GM19025 (cell line): Measurements from ENCODE around the gene SLC25A10.

Experiments used
- ATAC-seq: cut with Tn5 transposase; IDR thresholded peaks from one replicate; pipeline ENCODE4 v1.9.1; 2021; ENCODE audit warnings: mild to moderate bottlenecking, low read depth, moderate library complexity; ENCODE audit not compliant: unreplicated experiment

Gene SLC25A10

DNA sequence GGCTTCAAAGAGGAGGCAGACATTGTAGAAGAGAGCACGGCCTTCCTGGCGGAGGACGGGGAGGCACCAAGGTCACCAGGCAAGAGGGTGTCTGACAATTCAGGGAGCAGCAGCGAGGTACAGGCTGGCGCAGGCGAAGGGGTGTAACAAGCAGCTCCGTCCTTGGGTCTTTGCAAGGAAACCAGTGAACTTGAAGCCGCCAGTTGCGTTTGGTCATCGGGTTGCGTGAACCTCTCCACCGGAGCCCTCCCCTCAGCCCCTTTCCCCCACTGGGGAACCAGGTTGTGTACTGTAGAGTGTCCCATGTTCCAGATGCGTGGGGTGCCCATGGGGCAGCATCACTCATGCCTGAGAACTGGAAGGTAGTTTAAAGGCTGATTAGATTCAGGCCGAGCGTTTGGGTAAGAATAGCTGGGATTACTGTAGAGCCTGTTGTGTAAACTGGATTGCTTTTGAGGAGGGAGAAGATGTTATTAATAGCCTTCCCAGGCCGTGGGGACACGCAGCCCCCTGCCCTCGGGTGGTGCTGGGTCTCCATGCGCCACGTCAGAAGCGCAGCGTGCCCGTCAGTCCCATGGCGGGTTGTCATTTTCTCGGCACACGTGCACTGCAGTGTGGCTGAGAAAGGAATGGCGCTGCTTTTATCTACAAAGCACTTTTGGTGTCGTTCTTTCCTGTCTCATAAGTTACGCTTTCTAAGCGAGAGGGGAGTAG is 6.4 kb upstream of the SLC25A10 start:
- no peak for ATAC-seq

DNA sequence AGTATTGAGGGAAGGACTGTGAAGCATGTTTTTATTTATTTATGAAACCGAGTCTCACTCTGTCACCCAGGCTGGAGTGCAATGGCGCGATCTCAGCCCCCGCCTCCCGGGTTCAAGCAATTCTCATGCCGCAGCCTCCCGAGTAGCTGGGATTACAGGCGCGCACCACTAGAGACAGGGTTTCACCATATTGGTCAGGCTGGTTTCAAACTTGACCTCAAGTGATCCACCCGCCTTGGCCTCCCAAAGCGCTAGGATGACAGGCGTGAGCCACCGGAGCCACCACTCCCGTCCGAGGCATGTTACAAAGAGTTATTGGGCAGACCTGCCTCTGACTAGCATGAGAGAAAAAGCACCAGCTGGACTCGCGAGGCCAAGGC is 5.9 kb upstream of the SLC25A10 start:
- ATAC-seq = no peak

DNA sequence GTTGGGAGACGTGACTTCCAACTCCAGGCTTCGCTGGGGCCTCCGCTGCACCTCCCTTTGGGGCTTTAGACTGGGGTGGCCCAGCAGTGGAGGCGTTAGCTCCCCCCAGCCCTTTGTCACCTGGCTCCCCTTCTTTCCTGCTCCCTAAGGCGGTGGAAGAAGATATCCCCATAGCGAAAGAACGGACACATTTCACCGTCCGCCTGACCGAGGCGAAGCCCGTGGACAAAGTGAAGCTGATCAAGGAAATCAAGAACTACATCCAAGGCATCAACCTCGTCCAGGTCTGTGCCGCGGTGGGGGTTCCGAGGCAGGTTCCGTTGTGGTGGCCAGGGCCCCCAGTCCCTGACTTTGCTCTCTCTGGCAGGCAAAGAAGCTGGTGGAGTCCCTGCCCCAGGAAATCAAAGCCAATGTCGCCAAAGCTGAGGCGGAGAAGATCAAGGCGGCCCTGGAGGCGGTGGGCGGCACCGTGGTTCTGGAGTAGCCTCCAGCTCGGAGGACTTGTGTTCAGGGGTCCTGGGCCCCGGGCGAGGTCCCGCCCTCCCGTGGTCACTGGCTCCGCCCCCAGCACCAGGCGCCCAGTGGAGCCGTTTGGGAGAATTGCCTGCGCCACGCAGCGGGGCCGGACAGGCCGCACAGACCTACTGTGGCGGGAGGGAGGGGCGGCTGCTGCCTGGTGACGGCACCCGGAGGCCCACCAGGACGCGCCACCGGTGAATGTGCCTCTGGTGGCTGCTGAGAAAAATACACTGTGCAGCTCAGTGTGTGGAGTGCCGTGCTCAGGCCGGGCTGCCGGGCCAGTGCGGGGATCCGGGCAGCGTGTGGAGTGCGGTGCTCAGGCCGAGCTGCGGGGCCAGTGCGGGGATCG is 5.1 kb upstream of the SLC25A10 start:
- no peak for ATAC-seq

DNA sequence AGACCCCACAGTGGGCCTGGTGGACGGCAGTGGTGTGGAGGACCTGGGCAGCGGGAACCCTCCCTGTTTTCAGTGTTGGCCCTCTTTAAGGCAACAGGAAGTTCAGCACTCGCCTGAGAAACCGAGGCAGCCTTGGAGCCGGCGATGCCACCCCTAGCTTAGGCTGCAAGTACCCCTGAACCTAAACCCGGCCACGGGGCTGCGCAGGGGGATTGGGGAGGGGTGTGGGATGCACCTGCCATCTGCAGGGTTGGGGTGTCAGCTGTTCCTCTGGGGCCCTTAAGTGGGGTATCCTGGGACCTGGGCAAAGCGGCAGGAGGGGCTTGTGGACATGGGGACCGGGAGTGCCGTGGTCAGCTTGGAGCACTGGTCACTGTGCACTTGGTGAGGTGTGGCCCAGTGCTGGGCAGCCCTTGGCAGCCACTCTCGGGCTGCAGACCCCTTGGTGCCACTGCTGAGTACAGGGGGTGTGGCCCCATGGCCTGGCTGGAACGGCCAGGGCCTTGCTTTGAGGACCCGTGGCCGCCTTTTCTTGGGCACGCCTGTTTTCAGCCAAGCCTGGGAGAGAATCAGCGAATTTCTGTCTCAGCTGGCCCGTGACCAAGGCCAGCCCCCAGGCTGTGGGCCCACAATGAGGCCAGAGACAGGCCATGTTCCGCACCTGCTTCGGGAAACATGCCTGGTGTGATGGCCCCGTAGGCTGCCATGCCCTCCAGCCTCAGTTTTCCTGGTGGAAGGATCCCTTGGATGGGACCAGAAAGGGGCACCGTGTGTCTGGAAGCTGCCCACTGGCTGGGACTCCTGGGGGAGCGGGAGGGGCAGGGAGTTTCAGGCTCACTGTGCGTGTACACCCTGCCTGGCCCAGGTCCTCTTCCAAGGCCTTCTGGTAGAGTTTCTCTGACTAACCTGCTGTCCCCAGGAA is 4.1 kb upstream of the SLC25A10 start:
- ATAC-seq = no peak

DNA sequence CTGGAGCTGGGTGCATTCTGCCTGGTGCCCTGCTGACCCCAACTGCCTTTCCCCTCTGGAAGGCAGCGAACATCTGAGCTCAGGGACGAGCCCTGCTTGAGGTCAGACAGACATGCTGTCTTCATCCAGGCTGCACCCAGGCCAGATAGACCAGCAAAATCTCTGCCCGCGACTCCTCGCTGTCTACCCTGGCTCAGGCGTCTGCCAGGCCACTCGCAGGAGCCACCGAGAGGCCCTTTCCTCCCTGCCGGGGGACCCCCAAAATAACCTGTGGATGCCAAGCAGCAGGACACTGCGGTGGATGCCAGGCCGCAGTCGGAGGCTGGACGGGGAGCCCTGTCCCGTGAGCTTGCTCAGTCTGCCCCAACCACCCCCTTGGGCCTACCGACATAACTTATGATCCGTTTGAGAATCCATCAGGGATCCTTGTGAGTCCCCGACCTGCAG is 3.3 kb upstream of the SLC25A10 start:
- no peak for ATAC-seq

DNA sequence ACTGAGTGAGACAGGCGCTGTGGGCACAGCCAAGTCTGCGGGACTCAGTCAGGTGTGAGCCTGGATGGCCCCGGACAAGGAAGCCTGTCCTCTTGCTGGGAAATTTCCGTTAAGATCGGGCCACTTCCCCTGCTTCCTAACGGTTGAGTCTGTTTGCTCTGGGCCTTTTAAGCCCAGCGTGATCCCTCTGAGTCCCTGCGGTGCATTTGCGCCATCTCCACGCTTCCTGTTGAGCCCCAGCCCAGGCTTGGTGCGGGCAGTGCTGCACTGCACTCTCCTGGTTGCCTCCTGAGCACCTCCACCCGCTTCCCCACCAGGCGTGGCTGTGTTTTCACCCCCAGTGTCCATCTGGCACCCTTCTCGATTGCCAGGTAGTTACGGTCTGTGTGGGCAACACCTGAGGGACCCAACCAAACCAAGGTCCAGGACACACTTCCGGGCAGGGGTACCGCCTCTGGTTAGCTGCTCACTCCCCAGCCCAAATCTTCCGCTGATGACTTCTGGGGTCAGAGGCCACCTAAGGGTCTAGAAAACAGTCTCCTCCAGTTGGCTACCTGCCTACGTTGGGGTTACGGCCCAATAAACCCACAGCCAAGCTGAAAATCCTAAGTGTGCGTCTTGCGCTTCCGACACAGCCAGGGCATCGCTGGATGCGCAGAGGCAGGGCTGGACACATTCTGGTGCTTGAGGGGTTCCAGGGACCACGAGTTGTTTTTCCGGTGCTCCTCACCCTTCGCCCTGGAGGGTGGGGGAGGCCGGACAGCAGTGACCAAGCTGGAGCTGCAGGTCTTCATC is 1.4 kb upstream of the SLC25A10 start:
- no peak for ATAC-seq

DNA sequence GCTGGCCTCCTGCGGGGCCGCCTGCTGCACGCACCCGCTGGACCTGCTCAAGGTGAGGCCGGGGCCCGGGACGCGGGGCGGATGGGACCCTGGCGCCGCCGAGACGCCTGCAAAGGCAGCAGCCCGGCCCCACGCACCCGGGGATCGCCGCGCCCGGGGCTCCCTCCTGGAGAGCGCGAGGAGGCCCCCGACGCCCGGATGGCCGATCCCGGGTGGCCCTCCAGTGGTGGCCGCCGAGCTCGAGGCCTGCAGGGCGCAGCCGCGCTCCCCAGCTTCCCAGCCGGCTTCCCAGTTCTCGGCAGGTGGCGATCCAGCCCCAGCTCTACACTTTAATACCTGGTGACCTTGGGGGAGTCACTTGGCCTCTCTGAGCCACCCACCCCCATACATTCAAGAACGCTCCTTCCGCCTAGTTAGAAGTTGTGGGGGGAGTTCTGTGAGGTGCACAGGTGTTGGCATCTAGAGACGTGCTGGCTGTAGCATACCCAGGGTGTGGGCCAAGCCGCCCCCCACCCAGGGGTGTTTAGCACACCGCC is 452 bp downstream of the SLC25A10 start:
- ATAC-seq = peak; percentile 19

DNA sequence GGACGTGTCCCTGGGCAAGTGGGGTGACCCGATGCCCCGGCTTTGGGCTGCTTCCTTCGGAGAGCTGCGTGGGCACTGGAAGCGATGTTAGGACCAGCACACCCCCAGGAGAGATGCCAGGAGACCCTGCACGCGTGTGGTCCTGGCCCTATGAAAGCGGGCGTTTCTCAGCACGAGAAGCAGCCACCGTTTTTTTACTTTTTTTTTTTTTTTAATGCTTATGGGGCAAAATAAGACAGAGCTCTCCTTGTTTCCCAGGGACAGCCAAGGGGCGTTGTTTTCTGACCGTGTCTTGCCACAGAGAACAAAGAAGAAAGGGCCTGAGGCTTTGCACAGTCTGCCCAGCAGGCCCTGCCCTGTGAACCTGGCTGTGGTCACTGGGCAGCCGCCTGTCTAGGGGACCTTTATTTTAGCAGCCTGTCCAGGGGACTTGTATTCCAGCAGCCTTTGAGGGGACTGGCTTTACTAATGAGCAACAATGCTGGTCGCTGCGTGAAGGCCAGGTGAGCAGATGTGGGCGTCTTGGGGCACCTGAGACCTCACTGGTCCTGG is 996 bp downstream of the SLC25A10 start:
- no peak for ATAC-seq

DNA sequence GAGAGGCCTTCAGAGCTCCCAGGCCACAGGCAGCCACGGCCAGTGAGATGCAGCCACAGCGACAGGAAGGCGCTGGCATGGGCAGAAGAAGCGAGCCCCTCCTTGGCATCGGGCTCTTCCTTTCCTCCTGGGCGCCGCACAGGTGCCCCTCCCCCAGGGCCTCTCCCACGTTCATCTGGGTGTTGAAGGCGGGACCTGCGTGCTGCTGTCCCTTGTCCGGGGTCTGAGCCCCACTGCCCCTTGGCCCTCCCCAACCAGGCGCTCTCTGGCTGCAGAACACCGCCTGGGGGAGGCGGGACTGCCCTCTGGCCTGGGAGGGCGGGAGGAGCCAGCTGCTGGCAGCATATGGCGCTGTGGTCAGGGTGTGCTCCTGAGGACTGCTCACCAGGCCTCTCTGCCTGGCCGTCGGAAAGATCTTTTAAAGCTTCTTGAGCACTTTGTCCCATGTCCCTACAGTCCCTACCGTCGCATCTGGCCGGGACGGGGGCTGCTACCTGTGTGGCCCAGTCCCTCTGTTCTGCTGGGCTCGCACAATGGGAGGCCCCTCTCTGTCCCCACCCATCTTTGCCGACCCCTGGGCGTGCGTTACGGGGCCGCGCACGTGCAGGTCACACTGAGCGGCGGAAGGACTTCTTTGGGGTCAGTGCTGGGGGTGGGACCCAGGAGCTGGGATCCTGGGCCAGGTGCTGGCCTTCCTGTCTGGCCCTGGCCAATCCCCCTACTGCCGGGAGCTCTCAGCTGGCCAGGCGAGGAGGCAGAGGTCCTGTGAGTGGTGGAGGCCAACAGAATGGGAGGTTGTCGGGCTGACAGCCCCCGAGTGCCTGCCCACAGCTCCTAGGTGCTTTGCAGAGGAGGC is 1.7 kb downstream of the SLC25A10 start:
- ATAC-seq = no peak

DNA sequence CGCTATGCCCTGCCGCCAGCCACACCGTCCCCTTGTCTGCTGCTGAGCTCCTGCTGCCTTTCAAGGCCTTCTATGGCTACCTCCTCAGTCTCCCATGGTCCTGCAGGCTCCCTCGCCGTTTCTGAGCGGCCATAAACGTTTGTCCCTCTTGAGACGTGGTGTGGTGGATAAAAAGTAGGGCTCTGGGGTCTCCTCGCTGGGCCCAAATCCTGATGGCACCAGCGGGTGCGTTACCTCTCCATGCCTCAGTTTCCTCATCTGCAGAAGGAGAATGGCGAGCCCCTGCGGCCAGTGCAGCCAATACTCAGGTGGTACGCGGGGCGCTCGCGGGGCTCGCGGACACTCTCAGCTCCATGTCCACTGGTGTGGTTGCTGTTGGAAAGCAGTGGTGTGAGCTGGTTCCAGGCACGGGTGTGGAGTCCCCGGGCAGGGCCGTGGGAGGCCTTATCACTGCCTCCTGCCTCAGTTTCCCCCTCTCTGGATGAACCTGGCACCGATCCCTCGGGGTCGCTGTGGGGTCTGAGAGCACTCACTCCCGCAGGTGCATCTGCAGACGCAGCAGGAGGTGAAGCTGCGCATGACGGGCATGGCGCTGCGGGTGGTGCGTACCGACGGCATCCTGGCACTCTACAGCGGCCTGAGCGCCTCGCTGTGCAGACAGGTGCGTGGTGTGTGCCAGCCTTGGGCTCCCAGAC is 2.5 kb downstream of the SLC25A10 start:
- ATAC-seq = no peak

DNA sequence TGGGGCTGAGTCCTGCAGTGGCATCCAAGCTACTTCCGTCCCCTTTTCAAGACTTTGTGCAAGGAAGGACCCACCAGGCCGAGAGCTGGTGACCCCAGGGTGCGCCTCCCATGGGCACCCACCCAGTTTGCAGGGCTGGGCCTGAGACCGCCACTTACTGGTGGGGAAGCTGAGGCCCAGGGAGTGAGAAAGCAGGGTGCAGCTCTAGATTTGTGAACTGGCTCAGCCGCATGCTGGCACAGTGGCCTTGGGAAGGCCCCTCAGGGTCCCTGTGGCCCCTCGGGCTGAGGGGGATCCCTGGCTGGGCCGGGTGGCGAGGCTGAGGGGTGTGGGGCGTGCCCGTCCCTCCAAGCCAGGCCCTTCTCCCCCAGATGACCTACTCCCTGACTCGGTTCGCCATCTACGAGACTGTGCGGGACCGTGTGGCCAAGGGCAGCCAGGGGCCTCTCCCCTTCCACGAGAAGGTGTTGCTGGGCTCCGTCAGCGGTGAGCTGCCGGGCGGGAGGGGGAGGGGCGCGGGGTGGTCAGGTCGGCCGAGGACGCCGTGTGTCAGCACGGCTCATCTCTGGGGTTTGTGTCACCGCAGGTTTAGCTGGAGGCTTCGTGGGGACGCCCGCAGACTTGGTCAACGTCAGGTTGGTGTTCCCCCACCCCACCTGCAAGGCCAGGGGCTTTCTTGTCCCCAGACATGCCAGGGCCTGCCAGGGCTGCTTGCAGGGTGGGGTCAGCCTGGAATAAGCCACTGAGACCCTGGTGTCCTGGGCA is 3.2 kb downstream of the SLC25A10 start:
- no peak for ATAC-seq

DNA sequence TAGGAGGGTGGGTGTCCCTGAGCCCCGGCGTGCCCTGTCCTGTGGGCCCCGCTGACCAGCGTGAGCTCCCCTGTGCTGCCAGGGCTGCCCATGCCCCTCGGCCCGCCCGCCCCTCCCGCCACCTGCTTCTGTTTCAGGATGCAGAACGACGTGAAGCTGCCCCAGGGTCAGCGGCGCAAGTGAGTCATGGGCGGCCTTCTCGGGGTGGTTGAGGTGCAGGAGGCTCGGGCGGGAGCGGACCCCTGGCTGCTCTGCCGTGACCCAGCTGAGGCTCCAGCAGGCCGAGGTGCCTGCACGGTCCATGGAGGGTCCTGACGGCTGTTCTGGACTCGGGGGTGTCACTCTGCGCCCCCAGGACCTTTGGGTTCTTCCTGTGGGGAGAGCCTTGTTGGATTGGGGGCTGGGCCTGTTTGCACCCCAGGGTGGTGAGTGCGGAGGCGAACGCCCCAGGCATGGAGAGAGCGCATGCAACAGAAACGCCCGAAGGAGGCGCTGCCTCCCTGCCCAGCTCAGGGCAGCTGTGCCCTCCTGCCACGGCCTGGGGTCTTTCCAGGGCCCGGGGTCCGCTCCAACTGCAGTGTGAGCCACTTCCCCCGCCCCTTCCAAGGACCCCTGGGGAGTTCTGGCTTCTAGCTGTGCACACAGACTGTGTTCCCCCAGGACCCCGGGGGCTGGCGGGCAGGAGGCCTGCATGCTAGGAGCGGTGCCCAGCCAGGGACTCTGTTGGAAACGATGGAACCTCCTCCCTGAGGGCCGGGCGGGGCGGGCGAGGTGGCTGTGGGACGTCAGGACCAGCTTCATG is 4.0 kb downstream of the SLC25A10 start:
- no peak for ATAC-seq

DNA sequence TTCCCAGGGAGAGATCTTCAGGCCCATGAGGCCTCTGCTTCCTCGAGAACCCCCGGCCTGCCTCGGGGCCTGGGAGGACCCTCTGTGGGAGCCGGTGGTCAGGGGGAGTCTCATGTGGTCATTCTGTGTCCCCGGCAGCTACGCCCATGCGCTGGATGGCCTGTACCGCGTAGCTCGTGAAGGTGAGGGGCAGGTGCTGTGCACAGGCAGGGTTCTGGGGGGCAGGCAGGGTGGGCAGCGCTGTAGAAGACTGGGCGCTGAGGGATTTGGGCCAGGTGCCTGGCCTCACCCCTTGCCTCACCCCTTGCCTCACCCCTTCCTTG is 4.6 kb downstream of the SLC25A10 start:
- no peak for ATAC-seq

DNA sequence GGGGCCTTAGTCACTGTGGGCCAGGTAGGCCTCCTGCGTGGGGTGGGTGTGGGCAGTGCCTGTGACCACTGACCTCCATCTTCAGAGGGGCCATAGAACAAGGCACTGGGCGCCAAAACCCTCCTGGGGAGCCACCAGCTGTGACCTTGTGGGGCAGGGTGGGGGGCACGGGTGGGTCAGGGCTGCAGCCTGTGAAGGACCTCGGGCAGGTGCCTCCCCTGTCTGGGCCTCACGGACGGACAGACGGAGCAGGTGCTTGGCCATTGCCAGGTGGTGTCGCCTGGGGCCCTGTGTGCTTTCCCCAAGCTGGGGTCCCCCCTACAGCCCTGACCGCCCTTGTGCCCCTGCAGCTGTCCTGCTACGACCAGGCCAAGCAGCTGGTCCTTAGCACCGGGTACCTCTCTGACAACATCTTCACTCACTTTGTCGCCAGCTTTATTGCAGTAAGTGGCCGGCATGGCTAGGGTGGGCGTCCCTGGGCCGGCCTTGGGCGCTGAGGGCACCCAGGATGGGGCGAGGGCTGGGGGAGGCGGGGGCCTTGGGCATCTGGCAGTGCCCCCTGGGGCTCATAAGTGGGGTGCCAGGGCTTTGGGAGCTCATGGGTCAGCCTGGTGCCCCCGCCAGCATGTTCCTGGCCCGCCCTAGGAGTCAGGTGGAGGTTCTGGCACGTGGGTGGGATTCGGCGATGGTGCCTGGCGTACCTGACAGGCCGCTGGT is 5.1 kb downstream of the SLC25A10 start:
- ATAC-seq = no peak

DNA sequence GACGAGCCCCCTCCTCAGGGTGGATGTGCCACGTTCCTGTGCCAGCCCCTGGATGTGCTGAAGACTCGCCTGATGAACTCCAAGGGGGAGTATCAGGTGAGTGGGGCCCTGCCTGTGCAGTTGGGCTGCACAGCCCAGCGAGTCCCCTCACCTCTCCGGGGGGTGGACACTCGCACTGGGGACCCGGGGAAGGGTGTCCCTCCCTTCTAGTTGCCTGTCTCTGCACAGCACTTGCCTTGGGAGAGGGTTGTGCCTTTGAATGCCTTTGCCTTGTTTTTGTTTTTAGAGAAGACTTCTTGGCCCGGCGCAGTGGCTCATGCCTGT is 5.6 kb downstream of the SLC25A10 start:
- ATAC-seq = no peak
